HEK293T (cell line): ENCODE measurements around the gene SLC12A7.

ENCODE experiments used
- ARNT ChIP-seq: fragments of 450-650 bp; IDR thresholded peaks from 2 replicates; pipeline ENCODE4 v1.6.1; 2017; ENCODE audit warnings: mild to moderate bottlenecking
- FOXA1 ChIP-seq: fragments of 450-650 bp; IDR thresholded peaks from 2 replicates; pipeline ENCODE4 v1.6.1; 2016; ENCODE audit warnings: mild to moderate bottlenecking
- NFRKB ChIP-seq: fragments of 450-650 bp; IDR thresholded peaks from 2 replicates; pipeline ENCODE4 v1.6.1; 2016; ENCODE audit warnings: mild to moderate bottlenecking, moderate library complexity
- SP1 ChIP-seq: fragments of 450-650 bp; IDR thresholded peaks from 2 replicates; pipeline ENCODE4 v1.6.1; 2017
- SUZ12 ChIP-seq: fragments of 450-650 bp; IDR thresholded peaks from 2 replicates; pipeline ENCODE4 v1.6.1; 2016; ENCODE audit warnings: mild to moderate bottlenecking

GRCh38 chr5:1140171-1140817, 28.4 kb upstream of the SLC12A7 start:
- TF ChIP-seq FOXA1, result no peak
- no peak for TF ChIP-seq SP1
- no peak for TF ChIP-seq ARNT
- no peak for TF ChIP-seq NFRKB
- TF ChIP-seq SUZ12, result no peak
